Muscle of leg (tissue), 11 donors: ENCODE measurements around the gene FMN1. TPM values are rescaled to one million over a fixed set of nuclear protein-coding genes. Genes with fewer than 3 reads are reported as not detected.

Source experiments
- DNase-seq: peaks from one replicate; pipeline ENCODE4 v3.0.0; 2013
- H3K27ac ChIP-seq: one replicate; pipeline ENCODE4 v1.5.1; 2013; ENCODE audit warnings: mild to moderate bottlenecking, low read length, control low read depth
- H3K27me3 ChIP-seq: one replicate; pipeline ENCODE4 v1.6.1; 2013; ENCODE audit warnings: low read length; ENCODE audit not compliant: control insufficient read depth, insufficient read depth
- H3K36me3 ChIP-seq: one replicate; pipeline ENCODE4 v1.6.1; 2013; ENCODE audit warnings: low read length; ENCODE audit not compliant: control insufficient read depth, insufficient read depth
- H3K4me1 ChIP-seq: one replicate; pipeline ENCODE4 v1.6.1; 2013; ENCODE audit warnings: low read length; ENCODE audit not compliant: control insufficient read depth, insufficient read depth
- H3K4me3 ChIP-seq: one replicate; pipeline ENCODE4 v1.5.1; 2013; ENCODE audit warnings: low read length, control low read depth
- H3K9me3 ChIP-seq: replicated peaks from 2 replicates; pipeline ENCODE4 v1.6.1; 2013; ENCODE audit warnings: low read depth, low read length; ENCODE audit not compliant: control insufficient read depth
- WGBS: methylation state at CpG from one replicate; pipeline ENCODE4 v1.1.5; 2013; ENCODE audit warnings: missing lambda C conversion rate; ENCODE audit not compliant: insufficient coverage; 5-methylcytosine and 5-hydroxymethylcytosine counted together
- polyA plus RNA-seq, 8 donors: library from polyadenylated mRNA; unstranded; fragments of 120-200 nt; gene quantifications; one replicate each; pipeline versions ENCODE4 v1.2.1 to v1.2.3, GENCODE V29; 2013; ENCODE audit warnings: inconsistent platforms in 1 of 8, low replicate concordance in 1 of 8; ENCODE audit not compliant: insufficient read length in 8 of 8, insufficient read depth in 1 of 8
- total RNA-seq: library from RNA; stranded (reverse); fragments of 120-200 nt; gene quantifications from one replicate; pipeline ENCODE4 v1.2.4, GENCODE V29; 2013

FMN1 gene
- total and polyA plus RNA-seq, 9 donors, result 0.50 to 3.5 (median 1.0) TPM

GRCh38 chr15:33146051-33146450, 48.5 kb downstream of the FMN1 start:
- 78% methylated on average over 4 of the region's 7 CpGs for WGBS
- Histone ChIP-seq H3K27ac (no peak overlapping the region), H3K27me3 (peaks cover 4% of the 10 kb centered on the region)

DNA sequence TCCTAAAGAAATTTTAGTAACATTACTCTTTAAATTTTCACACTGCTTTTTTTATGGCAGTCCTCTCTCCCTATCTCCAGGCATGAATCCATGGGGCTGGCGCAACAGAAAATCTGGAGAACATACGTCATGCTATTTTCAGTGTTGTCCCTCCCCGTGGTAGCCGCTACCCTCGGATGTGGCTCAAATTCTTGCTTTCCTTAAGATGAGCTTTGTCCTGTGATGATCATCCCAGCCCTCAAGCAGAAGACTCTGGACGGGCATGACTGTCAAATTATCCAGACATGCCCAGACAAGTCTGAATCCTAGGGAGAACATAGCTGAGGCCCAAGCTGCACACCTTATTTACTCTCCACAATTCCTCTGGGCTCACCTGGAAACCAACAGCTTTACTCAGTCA, 49.1 kb downstream of the FMN1 start:
- DNase-seq, result no peak
- H3K27ac ChIP-seq, result no peak overlapping the region
- H3K4me3 ChIP-seq, result no peak overlapping the region
- no peaks in the 10 kb centered on the region for H3K9me3 ChIP-seq
- H3K36me3 ChIP-seq, result no peaks in the 10 kb centered on the region
- no peaks in the 10 kb centered on the region for H3K4me1 ChIP-seq
- WGBS, result 73% methylated on average over 6 of the region's 6 CpGs
- H3K27me3 ChIP-seq, result peaks cover 4% of the 10 kb centered on the region

More at GRCh38 chr15:33146051-33146450, 48.5 kb downstream of the FMN1 start:
- no peaks in the 10 kb centered on the region for H3K9me3 ChIP-seq
- H3K36me3 ChIP-seq, result no peaks in the 10 kb centered on the region
- H3K4me3 ChIP-seq, result no peak overlapping the region
- no peaks in the 10 kb centered on the region for H3K4me1 ChIP-seq
- no peak for DNase-seq

GRCh38 chr15:33142708-33143107, 51.8 kb downstream of the FMN1 start:
- Histone ChIP-seq H3K27me3 (no peaks in the 10 kb centered on the region), H3K27ac (no peak overlapping the region), H3K4me1 (no peaks in the 10 kb centered on the region), H3K36me3 (no peaks in the 10 kb centered on the region), H3K9me3 (no peaks in the 10 kb centered on the region), H3K4me3 (no peak overlapping the region)
- WGBS, result 47% methylated on average over 2 of the region's 2 CpGs
- no peak for DNase-seq

- no peak for DNase-seq
- no peaks in the 10 kb centered on the region for H3K27me3 ChIP-seq
- H3K27ac ChIP-seq, result no peak overlapping the region
- H3K4me1 ChIP-seq, result peaks cover 6% of the 10 kb centered on the region
- no peak overlapping the region for H3K4me3 ChIP-seq
- 33% methylated on average over 1 of the region's 3 CpGs for WGBS
- H3K36me3 ChIP-seq, result no peaks in the 10 kb centered on the region
- H3K9me3 ChIP-seq, result no peaks in the 10 kb centered on the region
Measured at GRCh38 chr15:33138000-33138399, 56.5 kb downstream of the FMN1 start.

DNA sequence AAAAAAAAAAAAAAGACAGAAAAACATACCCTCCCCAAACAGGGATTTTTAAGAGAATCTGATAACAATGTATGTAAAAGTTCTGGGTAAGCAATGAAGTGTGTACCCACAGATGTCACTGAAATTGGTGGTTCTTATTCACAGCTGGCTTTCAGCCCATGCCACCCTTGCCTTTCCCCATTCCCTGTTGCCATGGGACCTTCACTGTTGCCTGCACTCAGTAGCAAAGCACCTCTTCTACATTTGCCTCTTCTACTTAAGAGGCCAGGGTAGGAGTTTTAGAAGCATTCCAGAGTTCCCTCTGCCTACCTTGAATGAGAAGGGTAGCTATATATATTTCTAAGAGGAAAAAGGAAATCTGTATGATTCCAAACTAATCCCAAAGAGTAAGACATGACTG, 57.4 kb downstream of the FMN1 start:
- Histone ChIP-seq H3K27me3 (no peaks in the 10 kb centered on the region), H3K36me3 (no peaks in the 10 kb centered on the region), H3K4me3 (no peak overlapping the region), H3K4me1 (peaks cover 14% of the 10 kb centered on the region), H3K27ac (no peak overlapping the region), H3K9me3 (no peaks in the 10 kb centered on the region)
- no peak for DNase-seq

DNA sequence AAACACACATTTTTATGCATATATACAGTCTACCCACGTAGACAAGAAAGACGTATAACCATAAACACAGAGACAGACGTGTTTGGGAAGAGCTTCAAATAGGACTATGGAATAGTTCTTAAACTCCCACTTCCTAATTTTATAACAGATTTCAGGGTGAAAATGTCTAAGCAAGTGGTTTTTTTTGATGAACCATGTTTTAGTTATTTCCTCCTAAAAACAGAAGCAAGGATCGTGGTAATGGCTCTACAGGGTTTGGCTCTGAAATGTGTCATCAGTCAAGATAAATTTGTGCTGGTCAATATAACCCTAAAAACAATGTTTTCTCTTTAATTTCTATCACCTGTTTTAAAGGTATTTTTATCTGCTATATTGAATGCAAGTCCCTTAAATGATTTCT, 58.2 kb downstream of the FMN1 start:
- WGBS, result no CpG with 5 or more reads among the region's 4 CpGs
- Histone ChIP-seq H3K9me3 (no peaks in the 10 kb centered on the region), H3K4me1 (peaks cover 22% of the 10 kb centered on the region), H3K27ac (no peak overlapping the region), H3K27me3 (no peaks in the 10 kb centered on the region), H3K36me3 (no peaks in the 10 kb centered on the region), H3K4me3 (no peak overlapping the region)
- peak; percentile 39 for DNase-seq

DNA sequence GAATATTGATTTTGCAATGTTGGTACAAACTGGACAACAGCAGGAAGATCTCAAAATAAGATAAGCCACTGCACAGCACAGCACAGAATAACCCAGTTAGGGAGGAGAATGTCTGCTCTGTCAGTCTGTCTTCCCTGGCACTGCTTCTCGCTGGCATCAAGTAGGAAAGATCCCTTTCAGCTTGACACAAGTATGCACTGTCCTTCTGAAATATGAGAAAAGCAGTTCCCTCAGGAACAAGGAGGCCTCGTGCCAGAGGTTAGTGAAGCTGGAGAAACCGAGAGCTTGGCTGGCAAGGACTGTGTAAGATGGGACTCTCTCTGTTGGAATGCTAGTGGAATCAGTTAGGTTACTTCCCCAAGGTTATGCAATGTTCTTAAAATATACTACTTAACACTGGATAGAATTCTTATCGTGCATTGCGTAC, 59.1 kb downstream of the FMN1 start:
- Histone ChIP-seq H3K4me1 (peaks cover 22% of the 10 kb centered on the region), H3K4me3 (no peak overlapping the region), H3K36me3 (no peaks in the 10 kb centered on the region), H3K9me3 (no peaks in the 10 kb centered on the region), H3K27ac (no peak overlapping the region), H3K27me3 (no peaks in the 10 kb centered on the region)
- peak; percentile 65 for DNase-seq
- WGBS, result no CpG with 5 or more reads among the region's 5 CpGs

DNA sequence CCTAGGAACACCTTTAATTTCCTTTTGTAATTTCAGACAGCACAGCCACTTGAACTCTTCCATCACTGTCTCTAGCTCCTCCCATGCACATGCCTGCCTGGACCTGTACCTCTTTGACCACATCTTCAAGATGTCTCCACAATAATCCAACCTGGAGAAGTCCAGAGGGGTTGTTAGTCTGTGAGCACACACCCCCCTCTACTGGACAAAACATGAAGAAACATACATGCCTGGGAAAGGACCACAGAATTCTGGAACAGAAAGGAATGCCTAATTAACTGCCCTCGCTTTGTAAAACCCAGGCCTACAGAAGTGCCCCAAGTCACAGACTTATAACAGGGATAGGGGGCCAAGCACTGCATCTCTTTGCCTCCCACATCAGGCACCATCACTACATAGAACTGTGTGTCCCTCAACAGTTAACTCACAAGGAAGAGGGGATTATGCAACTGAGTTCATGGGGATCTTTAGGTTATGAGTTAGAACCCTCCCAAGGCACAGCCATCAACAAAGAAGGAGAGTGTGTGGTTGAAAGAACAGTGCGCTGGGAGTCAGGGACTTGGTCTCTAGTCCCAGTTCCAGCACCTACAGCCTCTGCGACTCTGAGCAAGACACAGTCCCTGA, 61.7 kb downstream of the FMN1 start:
- H3K4me3 ChIP-seq, result no peak overlapping the region
- peaks cover 22% of the 10 kb centered on the region for H3K4me1 ChIP-seq
- peak; percentile 79 for DNase-seq
- no peaks in the 10 kb centered on the region for H3K36me3 ChIP-seq
- H3K27ac ChIP-seq, result no peak overlapping the region
- no peaks in the 10 kb centered on the region for H3K27me3 ChIP-seq
- no peaks in the 10 kb centered on the region for H3K9me3 ChIP-seq
- 100% methylated on average over 1 of the region's 3 CpGs for WGBS

GRCh38 chr15:33132233-33132580, 62.3 kb downstream of the FMN1 start:
- peaks cover 22% of the 10 kb centered on the region for H3K4me1 ChIP-seq
- no CpG with 5 or more reads among the region's 3 CpGs for WGBS
- H3K9me3 ChIP-seq, result no peaks in the 10 kb centered on the region
- DNase-seq, result no peak
- H3K4me3 ChIP-seq, result no peak overlapping the region
- H3K27ac ChIP-seq, result no peak overlapping the region
- H3K27me3 ChIP-seq, result no peaks in the 10 kb centered on the region
- H3K36me3 ChIP-seq, result no peaks in the 10 kb centered on the region

DNA sequence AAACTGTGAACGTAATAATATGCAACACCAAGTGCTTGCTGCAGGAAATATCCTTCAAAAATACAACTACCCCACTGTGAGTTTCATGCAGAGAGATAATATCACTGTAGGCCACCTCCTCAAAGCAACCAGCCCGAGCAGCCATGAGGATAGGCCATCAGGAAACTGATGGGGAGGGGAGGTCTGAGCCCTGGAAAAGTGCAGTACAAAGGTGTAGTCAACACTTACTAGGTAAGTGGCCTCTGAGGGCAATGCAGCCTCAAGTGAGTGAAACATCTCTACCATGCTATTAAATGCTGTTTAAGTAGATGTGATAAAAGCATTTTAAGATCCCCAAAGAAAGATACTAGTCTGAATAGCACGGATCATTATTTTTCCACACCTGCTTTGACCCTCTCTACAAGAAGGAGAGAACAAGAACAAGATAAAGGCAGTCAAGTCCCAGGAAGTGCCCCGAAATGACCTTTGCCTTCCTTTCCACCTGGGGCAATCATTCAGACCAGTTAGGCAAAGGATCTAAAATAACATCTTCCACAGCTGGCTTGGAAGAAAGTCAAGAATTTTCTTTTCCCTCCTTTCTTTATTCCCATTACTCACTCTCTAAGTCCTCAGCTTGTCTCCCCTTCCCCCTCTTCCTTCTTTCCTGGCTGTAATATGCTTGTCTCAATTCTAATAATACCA, 62.8 kb downstream of the FMN1 start:
- DNase-seq, result peak; percentile 86
- Histone ChIP-seq H3K9me3 (no peaks in the 10 kb centered on the region), H3K36me3 (no peaks in the 10 kb centered on the region), H3K27ac (no peak overlapping the region), H3K4me1 (peaks cover 25% of the 10 kb centered on the region), H3K4me3 (no peak overlapping the region), H3K27me3 (no peaks in the 10 kb centered on the region)
- WGBS, result 7% methylated on average over 3 of the region's 4 CpGs
